NCI-H128 (cell line): ENCODE measurements around the gene TIMELESS.
A peak's percentile ranks its signal among the peaks of the same experiment; 100 is the strongest.
"Not testable (repeated sequence)": the region's sequence is repeated elsewhere in the genome, so short reads cannot be mapped to it uniquely, and the experiment has no call there.

Experiments used
- DNase-seq: peaks from one replicate; lab custom pipeline; 2025; ENCODE audit not compliant: unreplicated experiment; lab: John Stamatoyannopoulos, UW

Gene TIMELESS

GRCh38 chr12:56469007-56469930 lies 20.0 kb upstream of the TIMELESS start:
- DNase-seq: no peak

GRCh38 chr12:56468216-56469006 lies 19.2 kb upstream of the TIMELESS start, which contains the start of gene SPRYD4:
SPRYD4 (plus strand) TSS chr12:56468578; CDS start chr12:56468592, 14 bp downstream.
- peak; percentile 86 for DNase-seq

- no peak for DNase-seq
Measured at GRCh38 chr12:56462565-56462964, 13.3 kb upstream of the TIMELESS start.

GRCh38 chr12:56461235-56462159 lies 12.3 kb upstream of the TIMELESS start:
- DNase-seq: no peak

GRCh38 chr12:56457817-56458216 lies 8.6 kb upstream of the TIMELESS start:
- no peak for DNase-seq

- no peak for DNase-seq
Measured at GRCh38 chr12:56454557-56454956, 5.3 kb upstream of the TIMELESS start, which contains the start of gene MIP. MIP (minus strand) TSS chr12:56454657; CDS start chr12:56454613, 44 bp downstream.

- no peak for DNase-seq
Measured at GRCh38 chr12:56451147-56451546, 1.9 kb upstream of the TIMELESS start.

GRCh38 chr12:56450241-56450640 lies 1.0 kb upstream of the TIMELESS start:
- DNase-seq: no peak

- DNase-seq: no peak
Measured at GRCh38 chr12:56449622-56449984, 377 bp upstream of the TIMELESS start.

GRCh38 chr12:56443208-56443607 lies 6.0 kb downstream of the TIMELESS start:
- not testable (repeated sequence) for DNase-seq

- no peak for DNase-seq
Measured at GRCh38 chr12:56437430-56438176, 11.6 kb downstream of the TIMELESS start.

- no peak for DNase-seq
Measured at GRCh38 chr12:56434828-56435227, 14.4 kb downstream of the TIMELESS start.

GRCh38 chr12:56431850-56432249 lies 17.4 kb downstream of the TIMELESS start:
- no peak for DNase-seq

GRCh38 chr12:56431288-56431687 lies 17.9 kb downstream of the TIMELESS start:
- DNase-seq: no peak

- no peak for DNase-seq
Measured at GRCh38 chr12:56425940-56426438, 23.2 kb downstream of the TIMELESS start.

GRCh38 chr12:56425193-56425592 lies 24.0 kb downstream of the TIMELESS start:
- no peak for DNase-seq

GRCh38 chr12:56420411-56420810 lies 28.8 kb downstream of the TIMELESS start:
- no peak for DNase-seq

GRCh38 chr12:56417739-56418138 lies 31.5 kb downstream of the TIMELESS start:
- no peak for DNase-seq

GRCh38 chr12:56414401-56414800 lies 34.8 kb downstream of the TIMELESS start:
- DNase-seq: no peak

- no peak for DNase-seq
Measured at GRCh38 chr12:56413392-56413791, 35.8 kb downstream of the TIMELESS start.
